NCI-H128 (cell line): ENCODE data around the gene DHCR24.

Experiments used
- DNase-seq: peaks from one replicate; lab custom pipeline; 2025; ENCODE audit not compliant: unreplicated experiment; lab: John Stamatoyannopoulos, UW

Gene DHCR24

DNA sequence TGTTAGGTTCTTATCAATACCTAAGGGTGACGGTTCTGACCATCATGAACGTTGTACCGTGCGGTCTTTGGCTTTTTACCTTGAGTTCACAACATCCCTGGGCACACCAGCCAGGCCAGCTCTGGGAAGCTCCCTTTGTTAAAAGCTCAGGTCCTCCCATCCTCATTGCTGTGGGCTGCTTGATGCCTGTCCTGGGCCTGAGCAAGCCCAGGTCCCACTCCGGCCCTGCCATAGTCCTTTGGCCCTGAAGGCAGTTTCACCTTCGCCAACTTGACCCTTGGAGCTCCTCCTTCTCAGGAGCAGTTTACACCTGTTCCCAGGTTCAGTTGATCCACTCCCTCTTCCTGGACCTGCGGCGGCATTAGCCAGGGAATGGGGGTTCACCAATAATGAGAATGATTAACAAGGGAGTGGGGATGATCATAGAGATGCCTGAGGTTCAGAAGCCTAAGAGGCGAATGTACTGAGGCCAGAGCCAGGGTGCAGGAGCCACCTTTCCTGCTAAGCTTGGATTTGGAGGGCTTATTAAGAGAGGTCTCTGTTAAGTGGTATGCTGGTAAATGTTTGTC lies 40.2 kb downstream of the DHCR24 start:
- DNase-seq, result no peak

- no peak for DNase-seq
Observed at GRCh38 chr1:54846301-54846700, 40.7 kb downstream of the DHCR24 start.

DNA sequence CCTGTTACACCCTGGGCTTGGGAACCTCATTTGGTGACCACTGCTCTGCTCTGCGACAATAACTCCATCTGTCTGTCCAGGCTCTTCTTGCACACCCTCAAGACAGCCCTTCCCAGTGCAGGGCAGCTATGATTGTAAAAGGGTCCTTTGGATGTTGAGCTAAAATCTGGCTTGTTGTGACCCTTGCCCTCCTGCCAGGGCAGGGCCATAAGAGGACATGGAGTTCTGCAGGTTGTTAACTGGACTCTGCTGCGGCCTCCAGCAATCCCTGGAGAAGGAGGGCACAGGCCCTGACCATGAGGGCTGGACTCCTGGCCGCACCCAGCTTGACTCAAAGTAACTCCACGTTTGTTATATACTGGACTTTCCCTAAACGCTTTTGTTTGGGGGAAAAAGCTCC lies 41.2 kb downstream of the DHCR24 start:
- DNase-seq, result no peak

DNA sequence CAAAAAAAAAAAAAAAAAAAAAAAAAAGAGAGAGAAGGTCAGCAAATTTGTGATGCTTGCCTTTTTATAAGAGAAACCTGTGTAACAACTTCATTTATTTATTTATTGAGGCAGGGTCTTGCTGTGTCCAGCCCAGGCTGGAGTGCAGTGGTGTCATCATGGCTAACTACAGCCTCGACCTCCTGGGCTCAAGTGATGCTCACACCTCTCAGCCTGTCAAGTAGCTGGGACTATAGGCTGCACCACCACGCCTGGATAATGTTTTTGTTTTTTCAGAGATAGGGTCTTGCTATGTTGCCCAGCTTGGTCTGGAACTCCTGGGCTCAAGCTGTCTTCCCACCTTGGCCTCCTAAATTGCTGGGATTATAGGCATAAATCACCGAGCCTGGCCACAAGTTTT lies 42.4 kb downstream of the DHCR24 start:
- DNase-seq, result no peak

DNA sequence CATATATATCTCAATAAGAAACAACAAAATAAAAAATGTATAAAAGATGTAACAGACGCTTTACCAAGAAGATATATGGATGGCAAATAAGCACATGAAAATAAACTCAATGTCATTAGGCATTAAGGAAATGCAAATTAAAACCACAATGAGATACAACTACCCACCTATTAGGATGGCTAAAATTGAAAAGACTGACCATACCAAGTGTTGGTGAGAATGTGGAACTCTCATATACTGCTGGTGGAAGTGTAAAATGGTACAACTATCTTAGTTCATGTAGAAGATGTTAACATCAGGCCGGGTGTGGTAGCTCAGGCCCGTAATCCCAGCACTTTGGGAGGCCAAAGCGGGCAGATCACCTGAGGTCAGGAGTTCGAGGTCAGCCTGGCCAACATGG lies 43.5 kb downstream of the DHCR24 start:
- no peak for DNase-seq

DNA sequence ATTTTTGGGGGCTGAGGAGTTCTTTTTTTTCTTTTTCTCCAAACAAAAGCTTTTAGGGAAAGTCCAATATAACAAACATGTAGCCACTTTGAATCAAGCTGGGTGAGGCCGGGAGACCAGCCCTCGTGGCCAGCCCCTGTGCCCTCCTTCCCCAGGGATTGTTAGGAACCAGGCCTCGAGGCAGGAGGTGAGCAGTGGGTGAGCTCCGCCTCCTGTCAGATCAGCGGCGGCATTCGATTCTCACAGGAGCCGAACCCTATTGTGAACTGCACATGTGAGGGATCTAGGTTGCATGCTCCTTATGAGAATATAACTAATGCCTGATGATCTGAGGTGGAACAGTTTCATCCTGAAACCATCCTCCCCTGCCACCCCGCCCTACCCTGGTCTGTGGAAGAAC lies 44.0 kb downstream of the DHCR24 start:
- no peak for DNase-seq

DNA sequence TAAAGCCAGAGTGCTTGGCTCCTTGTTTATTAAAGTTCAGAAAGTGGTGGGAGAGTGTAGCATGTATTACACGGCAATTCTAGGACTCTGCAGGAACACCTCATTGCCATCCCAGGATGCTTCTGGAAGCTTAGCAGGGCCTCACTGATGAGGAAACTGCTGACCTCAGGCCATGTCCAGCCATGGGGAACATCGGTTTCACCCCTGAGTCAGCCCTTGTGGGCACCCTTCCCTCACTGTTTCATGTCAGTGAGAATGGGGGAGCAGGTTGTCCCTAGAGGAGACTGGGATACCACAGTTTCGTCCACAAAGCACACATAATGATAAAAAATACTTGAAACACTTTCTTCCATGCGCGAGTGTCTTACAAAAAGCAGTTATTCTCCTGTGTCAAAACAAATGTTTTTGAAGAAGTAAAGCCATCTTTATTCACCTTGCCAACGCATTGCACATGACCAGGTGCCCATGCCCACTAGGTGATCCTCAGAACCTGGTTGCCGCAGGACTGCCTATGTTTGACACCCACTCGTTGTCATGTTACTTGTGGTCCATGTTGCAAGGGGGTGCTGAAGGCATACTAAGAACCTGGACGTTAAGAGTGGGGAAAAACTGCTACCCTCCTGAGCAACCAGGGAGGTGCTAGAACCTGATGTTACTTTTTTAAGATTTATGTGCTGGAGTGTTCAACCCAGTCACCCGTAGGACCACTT lies 44.6 kb downstream of the DHCR24 start:
- no peak for DNase-seq

- no peak for DNase-seq
Observed at GRCh38 chr1:54839824-54840223, 47.2 kb downstream of the DHCR24 start.

DNA sequence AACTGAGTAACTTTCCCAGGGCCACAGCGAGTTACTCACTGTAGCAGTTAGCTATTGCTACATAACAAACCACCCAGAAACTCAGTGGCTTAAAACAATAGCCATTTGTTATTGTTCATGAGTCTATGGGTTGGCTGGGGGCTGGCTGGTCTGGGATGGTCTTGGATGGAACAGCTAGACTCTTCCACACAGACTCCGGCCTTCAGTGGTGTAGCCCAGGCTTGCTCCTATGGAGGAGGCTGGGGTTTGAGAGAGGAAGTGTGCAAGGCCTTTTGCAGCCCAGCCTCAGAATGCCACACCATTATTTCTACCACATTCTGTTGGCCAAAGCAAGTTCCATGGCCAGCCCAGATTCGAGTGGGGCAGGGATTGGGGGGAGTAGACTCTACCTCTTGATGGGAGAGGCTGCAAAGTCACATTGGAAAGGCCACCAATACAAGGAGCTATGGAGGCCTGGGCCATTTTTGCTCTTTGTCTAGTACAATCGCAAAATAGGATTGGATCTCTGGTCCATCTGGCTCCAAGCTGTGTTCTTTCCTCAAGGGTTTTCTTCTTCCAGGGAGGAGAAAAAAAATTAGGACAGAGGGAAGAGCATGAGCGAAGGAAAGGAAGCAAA lies 48.3 kb downstream of the DHCR24 start:
- no peak for DNase-seq

DNA sequence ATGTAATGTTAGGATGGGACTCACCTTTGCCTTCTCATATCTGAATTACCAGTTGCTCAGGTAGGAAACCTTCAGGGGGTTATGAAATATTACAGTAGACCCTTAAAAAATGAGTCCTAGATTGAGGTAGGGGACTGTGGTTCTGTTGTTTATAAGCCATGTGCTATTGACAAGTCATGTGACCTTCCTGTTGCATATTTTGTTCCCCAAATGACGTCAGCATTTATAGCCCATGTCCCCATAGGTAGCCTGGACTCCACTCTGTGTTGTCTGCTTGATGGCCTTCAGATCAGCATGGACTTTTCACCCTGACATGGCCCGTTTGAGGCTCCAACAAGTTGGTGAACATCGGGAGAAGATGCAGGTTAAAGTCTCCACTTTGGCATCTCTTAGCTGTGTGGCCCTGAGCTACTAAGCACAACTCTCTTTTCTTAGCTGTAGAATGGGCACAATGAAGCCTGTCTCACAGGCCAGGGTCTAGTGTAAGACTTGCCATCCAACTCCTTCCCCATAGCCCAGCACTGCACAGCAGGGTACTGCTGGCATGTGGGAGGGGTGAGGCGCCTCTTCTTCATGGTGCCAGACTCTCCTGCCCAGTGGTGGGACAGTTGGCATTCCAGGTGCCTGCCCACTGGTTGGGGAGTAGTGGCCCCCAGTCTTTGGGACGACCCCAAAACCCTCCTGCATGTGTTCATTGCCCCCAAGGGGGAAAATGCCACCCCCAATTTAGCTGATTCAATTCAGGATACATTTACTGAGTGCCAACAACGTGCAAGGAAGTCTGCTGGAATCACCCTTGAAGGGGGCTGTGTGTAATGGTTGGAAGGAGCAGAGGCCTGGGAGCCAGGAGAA lies 49.8 kb downstream of the DHCR24 start:
- no peak for DNase-seq

- no peak for DNase-seq
Observed at GRCh38 chr1:54836594-54836993, 50.4 kb downstream of the DHCR24 start.

DNA sequence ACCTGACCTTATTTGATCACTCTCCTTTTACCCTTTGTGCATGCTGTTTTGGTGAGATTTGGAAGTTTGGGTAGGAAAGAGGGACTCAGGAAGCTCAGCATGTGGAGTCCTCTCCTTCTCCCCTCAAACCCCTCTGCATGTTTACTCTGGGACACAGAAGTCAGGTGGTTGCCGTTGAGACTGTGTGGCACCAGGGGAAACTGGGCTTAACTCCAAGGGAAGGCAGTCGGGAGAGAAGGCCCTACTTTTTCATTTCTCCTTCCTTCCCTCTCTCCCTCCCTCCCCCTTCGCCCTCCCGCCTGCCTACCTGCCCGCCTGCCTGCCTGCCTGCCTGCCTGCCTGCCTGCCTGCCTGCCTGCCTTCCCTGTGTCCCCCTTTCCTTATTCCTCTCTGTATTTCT lies 51.0 kb downstream of the DHCR24 start:
- no peak for DNase-seq

DNA sequence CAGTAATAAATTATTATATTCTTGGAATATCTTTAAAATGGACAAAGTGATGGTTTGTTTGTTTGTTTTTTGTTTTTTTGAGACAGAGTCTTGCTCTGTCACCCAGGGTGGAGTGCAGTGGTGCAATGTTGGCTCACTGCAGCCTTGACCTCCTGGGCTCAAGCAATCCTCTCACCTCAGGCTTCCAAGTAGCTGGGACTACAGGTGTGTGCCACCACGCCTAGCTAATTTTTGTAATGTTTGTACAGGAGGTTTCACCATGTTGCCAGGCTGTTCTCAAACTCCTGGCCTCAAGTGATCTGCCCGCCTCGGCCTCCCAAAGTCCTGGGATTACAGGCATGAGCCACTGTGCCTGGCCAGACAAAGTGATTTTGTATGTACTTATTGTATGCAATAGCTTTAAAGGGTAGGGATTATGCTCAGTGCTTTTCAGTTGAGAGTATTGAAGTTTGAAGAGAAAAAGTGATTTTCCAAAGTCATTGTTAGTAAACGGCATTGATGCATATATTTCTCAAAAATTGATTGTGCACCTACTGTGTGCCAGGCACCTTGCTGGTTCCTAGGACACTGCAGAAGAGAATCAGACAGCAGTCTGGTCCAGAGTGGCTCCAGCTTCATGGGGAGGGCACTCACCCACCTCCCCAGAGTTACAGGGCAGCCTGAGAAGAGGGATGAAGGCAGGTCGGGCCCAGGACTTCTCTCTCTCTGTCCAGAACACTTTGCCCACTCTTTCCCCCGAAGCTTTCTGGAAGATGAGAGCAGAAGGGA lies 51.7 kb downstream of the DHCR24 start:
- DNase-seq, result no peak

- DNase-seq, result no peak
Observed at GRCh38 chr1:54834007-54834541, 52.9 kb downstream of the DHCR24 start.

- no peak for DNase-seq
Observed at GRCh38 chr1:54833121-54833520, 53.9 kb downstream of the DHCR24 start.

DNA sequence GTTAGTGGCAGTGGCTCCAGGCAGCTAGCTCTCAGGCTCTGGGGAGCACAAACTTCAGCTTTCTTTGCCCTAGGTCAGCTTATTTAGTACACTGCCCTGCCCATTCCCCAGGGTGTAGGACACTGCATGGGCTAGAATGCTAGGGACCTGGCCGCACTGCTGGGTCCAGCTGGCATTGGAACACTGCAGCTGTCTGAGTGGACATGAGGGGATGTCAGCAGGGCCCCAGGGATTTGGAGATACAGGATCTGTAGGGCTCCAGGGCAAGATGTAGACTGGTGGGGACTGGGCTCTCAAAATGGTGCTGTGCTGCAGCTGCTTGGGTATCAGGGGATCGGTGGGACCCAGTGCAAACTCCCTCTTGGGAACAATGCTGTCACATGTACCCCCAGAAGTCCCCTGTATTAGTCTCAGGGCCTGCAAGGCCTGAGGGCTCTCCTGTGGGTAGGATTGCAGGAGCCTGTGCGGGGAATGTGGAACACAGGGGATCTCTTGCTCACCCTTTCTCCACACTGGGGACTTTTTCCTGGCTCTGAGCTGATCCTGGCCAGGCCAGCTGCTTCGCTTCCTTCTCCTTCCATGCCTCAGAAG lies 60.7 kb downstream of the DHCR24 start:
- no peak for DNase-seq

DNA sequence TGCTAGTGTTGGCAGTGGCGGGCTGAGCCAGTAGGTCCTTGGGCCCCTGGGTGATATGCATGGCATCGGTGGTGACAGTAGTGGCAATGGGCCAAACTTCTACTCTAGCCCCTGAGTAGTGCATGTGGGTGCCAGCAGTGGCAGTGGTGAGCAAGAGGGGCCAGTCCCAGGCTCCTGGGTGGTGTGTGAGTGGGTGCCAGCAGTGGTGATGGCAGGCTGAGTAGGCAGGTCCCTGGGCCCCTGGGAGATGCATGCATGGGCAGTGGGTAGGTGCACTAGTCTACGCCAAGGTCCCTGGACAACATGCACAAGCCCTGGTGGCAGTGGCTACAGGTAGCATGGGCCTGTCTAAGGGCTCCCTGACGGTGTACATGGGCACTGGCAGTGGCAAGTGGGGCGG lies 61.3 kb downstream of the DHCR24 start:
- DNase-seq, result no peak

DNA sequence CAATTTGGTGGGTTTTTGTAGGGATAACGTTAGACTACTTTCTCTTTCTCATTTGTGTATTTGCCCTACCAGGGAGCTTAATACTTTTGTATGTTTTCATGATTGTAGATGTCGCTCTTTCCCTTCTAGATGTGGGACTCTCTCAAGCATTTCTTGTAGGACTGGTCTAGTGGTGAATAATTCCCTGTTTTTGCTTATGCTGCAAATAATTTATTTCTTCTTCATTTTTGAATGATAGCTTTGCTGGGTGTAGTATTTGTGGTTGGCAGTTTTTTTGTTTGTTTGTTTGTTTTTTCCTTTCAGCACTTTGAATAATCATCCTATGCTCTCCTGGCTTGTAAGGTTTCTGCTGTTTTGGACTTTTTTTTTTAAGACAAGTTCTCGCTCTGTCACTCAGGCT lies 63.3 kb downstream of the DHCR24 start:
- no peak for DNase-seq

GRCh38 chr1:54819733-54820132 lies 67.3 kb downstream of the DHCR24 start:
- no peak for DNase-seq

DNA sequence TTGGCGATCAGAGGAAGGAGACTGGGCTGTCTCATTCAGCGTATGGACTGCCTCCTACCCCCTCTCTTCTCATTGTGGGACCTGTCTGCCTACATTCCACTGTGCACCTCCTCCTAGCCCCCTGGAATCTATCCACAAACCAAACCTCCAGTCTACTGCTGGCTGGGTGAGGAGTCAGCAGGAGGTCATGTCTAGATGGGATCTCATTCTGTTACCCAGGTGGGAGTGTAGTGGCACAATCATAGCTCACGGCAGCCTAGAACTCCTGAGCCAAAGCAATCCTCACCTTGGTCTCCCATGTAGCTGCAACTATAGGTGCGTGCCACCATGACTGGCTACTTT lies 67.8 kb downstream of the DHCR24 start:
- no peak for DNase-seq
